Hepatocyte (in vitro differentiated cells): ENCODE data around the gene SCO1. TPM values are rescaled to one million over a fixed set of nuclear protein-coding genes. Genes with fewer than 3 reads are reported as not detected.

Source experiments
- DNase-seq: peaks from one replicate; pipeline ENCODE4 v3.0.0-alpha.2; 2016; ENCODE audit warnings: low spot score
- H2AFZ ChIP-seq: fragments of 200-600 bp; sonication (generic); 2 replicates; pipeline ENCODE4 v1.6.0; 2016; ENCODE audit warnings: antibody characterized with exemption, mild to moderate bottlenecking
- H3K27ac ChIP-seq: fragments of 200-600 bp; sonication (generic); 2 replicates; pipeline ENCODE4 v1.5.1; 2016; ENCODE audit warnings: mild to moderate bottlenecking
- H3K27me3 ChIP-seq: fragments of 200-600 bp; sonication (generic); 2 replicates; pipeline ENCODE4 v1.6.1; 2016
- H3K36me3 ChIP-seq: fragments of 200-600 bp; sonication (generic); replicated peaks from 2 replicates; pipeline ENCODE4 v1.5.1; 2016; ENCODE audit warnings: low read depth; ENCODE audit not compliant: insufficient read depth
- H3K4me1 ChIP-seq: fragments of 200-600 bp; sonication (generic); 2 replicates; pipeline ENCODE4 v1.5.1; 2016; ENCODE audit warnings: mild to moderate bottlenecking, moderate library complexity; ENCODE audit not compliant: insufficient read depth
- H3K4me2 ChIP-seq: fragments of 200-600 bp; sonication (generic); 2 replicates; pipeline ENCODE4 v1.6.0; 2016
- H3K4me3 ChIP-seq: fragments of 200-600 bp; sonication (generic); 2 replicates; pipeline ENCODE4 v1.5.1; 2016; ENCODE audit warnings: mild to moderate bottlenecking
- H3K79me2 ChIP-seq: fragments of 200-600 bp; sonication (generic); 2 replicates; pipeline ENCODE4 v1.6.0; 2017; ENCODE audit warnings: mild to moderate bottlenecking
- H3K9me2 ChIP-seq: fragments of 200-600 bp; sonication (generic); replicated peaks from 2 replicates; pipeline ENCODE4 v1.6.0; 2017; ENCODE audit warnings: mild to moderate bottlenecking; ENCODE audit not compliant: insufficient read depth
- H3K9me3 ChIP-seq: fragments of 200-600 bp; sonication (generic); 2 replicates; pipeline ENCODE4 v1.5.1; 2016; ENCODE audit warnings: low read depth, mild to moderate bottlenecking
- H4K20me1 ChIP-seq: fragments of 200-600 bp; sonication (generic); 2 replicates; pipeline ENCODE4 v1.6.0; 2016; ENCODE audit warnings: mild to moderate bottlenecking; ENCODE audit not compliant: insufficient read depth, poor library complexity, severe bottlenecking
- EZH2 ChIP-seq: fragments of 200-600 bp; sonication (generic); IDR thresholded peaks from 2 replicates; pipeline ENCODE4 v1.6.1; 2016; ENCODE audit warnings: antibody characterized with exemption, mild to moderate bottlenecking, borderline replicate concordance
- EZH2phosphoT487 ChIP-seq: fragments of 200-600 bp; sonication (generic); IDR thresholded peaks from one replicate; pipeline ENCODE4 v1.6.1; 2018; ENCODE audit warnings: antibody characterized with exemption, mild to moderate bottlenecking, low read depth, moderate library complexity; ENCODE audit not compliant: unreplicated experiment, severe bottlenecking
- WGBS: methylation state at CpG from one replicate; pipeline ENCODE4 v1.1.6; 2016; ENCODE audit warnings: low lambda C conversion rate; ENCODE audit errors: missing lambda C conversion rate; 5-methylcytosine and 5-hydroxymethylcytosine counted together
- polyA plus RNA-seq: library from polyadenylated mRNA; unstranded; fragments of >200 nt; fragmentation: Nextera tagmentation; extraction: Ambion mirVana; gene quantifications from 2 replicates; pipeline ENCODE4 v1.2.1, GENCODE V29; 2016
- total RNA-seq: library from RNA; depleted of rRNA; stranded (reverse); fragments of >200 nt; gene quantifications from 2 replicates; pipeline ENCODE4 v1.2.3, GENCODE V29; 2014
- TF ChIP-seq, protein P1 (sequence below): fragments of 200-600 bp; sonication (generic); IDR thresholded peaks from 2 replicates; pipeline ENCODE4 v1.5.1; 2016; ENCODE audit warnings: antibody characterized with exemption, mild to moderate bottlenecking; ENCODE audit not compliant: poor library complexity

Gene SCO1
- total and polyA plus RNA-seq, 2 experiments from 2014 or later: 34.0 to 45.8 TPM

DNA sequence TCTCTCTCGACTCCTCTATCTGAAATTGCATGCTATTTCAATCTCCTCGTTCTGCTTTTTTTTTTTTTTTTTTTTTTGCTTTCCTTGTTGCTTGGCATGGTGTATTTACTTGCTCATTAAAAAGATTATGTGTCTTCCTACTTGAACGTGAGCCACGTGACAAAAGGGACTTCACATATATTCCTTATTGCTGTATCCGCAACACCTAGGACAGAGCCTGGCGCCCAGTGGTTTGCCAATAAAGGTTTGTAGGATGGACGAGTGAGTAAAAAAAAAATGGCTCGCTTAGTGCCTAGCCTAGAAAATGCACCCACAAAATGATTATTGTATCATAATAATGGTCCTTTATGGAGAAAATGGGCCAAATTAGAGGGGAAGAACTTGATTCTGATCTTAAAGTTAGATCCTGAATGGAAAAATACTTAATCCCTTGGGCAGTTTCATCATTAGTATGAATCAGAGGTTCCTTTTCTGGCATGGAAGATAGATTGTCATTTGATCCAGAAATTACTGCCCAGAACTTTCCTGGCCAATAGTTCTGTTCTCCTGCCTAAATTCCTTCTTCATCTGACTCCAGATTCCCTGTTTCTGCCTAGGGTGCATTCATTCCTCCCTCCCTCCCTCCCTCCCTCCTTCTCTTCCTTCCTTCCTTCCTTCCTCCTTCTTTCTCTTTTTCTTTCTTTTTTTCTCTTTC, 46.1 kb upstream of the SCO1 start:
- DNase-seq: no peak
- no peaks in the 10 kb centered on the region for H3K79me2 ChIP-seq
- no peaks in the 10 kb centered on the region for H3K36me3 ChIP-seq
- TF ChIP-seq EZH2 (no peak), EZH2phosphoT487 (no peak)
- TF ChIP-seq, protein P1, sequence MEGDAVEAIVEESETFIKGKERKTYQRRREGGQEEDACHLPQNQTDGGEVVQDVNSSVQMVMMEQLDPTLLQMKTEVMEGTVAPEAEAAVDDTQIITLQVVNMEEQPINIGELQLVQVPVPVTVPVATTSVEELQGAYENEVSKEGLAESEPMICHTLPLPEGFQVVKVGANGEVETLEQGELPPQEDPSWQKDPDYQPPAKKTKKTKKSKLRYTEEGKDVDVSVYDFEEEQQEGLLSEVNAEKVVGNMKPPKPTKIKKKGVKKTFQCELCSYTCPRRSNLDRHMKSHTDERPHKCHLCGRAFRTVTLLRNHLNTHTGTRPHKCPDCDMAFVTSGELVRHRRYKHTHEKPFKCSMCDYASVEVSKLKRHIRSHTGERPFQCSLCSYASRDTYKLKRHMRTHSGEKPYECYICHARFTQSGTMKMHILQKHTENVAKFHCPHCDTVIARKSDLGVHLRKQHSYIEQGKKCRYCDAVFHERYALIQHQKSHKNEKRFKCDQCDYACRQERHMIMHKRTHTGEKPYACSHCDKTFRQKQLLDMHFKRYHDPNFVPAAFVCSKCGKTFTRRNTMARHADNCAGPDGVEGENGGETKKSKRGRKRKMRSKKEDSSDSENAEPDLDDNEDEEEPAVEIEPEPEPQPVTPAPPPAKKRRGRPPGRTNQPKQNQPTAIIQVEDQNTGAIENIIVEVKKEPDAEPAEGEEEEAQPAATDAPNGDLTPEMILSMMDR: no peak
- H3K27ac ChIP-seq: peak overlapping the region; percentile 88
- H3K4me2 ChIP-seq: no peak overlapping the region
- no peaks in the 10 kb centered on the region for H3K27me3 ChIP-seq
- H3K9me2 ChIP-seq: no peaks in the 10 kb centered on the region
- H3K4me3 ChIP-seq: no peak overlapping the region
- no peak overlapping the region for H2AFZ ChIP-seq
- H4K20me1 ChIP-seq: no peaks in the 10 kb centered on the region
- peaks cover 4% of the 10 kb centered on the region for H3K4me1 ChIP-seq
- 75% methylated on average over 8 of the region's 8 CpGs for WGBS
- no peaks in the 10 kb centered on the region for H3K9me3 ChIP-seq

DNA sequence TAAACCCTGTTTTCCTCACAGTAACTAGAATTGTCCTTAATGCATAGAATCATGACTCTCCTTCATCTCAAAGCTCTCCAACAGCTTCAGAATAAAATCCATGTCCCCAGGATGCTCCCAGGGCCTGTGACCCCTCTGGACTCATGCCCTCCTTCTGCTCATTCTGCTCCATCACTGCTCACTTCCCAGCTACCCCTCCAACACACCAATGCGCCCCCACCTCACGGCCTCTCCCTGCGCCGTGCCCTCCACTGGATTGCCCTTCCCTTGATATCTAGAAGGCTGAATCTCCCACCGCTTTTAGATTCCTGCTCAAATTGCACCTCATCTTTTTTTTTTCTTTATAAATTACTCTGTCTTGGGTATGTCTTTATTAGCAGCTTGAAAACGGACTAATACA, 45.1 kb upstream of the SCO1 start:
- no peak overlapping the region for H3K27ac ChIP-seq
- no peaks in the 10 kb centered on the region for H3K27me3 ChIP-seq
- 92% methylated on average over 6 of the region's 6 CpGs for WGBS
- no peaks in the 10 kb centered on the region for H3K36me3 ChIP-seq
- H3K4me1 ChIP-seq: peaks cover 12% of the 10 kb centered on the region
- H2AFZ ChIP-seq: no peak overlapping the region
- H3K9me2 ChIP-seq: no peaks in the 10 kb centered on the region
- DNase-seq: no peak
- H3K9me3 ChIP-seq: no peaks in the 10 kb centered on the region
- no peak overlapping the region for H3K4me2 ChIP-seq
- no peaks in the 10 kb centered on the region for H4K20me1 ChIP-seq
- H3K4me3 ChIP-seq: no peak overlapping the region
- TF ChIP-seq EZH2phosphoT487 (no peak), EZH2 (no peak)
- TF ChIP-seq, protein P1: no peak
- H3K79me2 ChIP-seq: no peaks in the 10 kb centered on the region

DNA sequence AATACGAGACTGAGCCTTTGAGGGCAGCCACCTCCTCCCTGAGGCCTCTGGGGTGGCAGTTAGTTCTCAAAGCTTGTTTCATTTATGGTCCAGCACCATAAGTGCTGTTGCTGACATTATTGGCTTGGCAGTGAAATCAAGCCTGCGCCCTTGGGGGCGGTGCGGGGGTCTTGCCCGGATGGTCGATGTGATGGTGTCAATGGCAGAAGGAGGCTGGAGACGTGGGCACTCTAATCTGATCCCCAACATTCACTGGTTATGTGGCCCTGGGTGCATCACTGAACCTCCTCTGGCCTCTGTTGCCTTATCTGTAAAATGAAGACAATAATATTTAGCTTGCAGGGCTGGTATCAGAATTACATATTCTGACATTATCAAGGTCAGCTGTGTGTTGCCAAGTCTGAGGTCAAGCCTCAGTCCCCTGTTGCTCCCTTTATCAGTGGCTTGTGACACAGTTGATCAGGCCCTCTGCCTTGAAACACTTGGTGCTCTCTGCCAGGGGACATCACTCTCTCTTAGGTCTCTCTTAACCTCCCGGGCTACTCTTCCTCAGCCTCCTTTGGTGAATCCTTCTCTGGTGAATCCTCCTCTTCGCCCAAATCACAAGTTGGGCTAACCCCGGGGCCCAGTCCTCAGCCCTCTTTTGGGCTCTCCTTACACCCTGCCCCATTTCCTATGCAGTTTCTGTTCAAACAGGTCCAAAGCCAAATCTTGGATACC, 44.2 kb upstream of the SCO1 start:
- peaks cover 12% of the 10 kb centered on the region for H3K4me1 ChIP-seq

More for the DNA sequence above, 44.2 kb upstream of the SCO1 start:
- Histone ChIP-seq H3K9me3 (no peaks in the 10 kb centered on the region), H3K79me2 (no peaks in the 10 kb centered on the region), H3K4me2 (no peak overlapping the region), H3K27me3 (no peaks in the 10 kb centered on the region), H4K20me1 (no peaks in the 10 kb centered on the region), H3K27ac (no peak overlapping the region), H3K36me3 (no peaks in the 10 kb centered on the region), H2AFZ (no peak overlapping the region), H3K9me2 (no peaks in the 10 kb centered on the region), H3K4me3 (no peak overlapping the region)
- no peak for DNase-seq
- WGBS: 94% methylated on average over 10 of the region's 10 CpGs
- TF ChIP-seq EZH2: no peak
- TF ChIP-seq, protein P1: no peak
- TF ChIP-seq EZH2phosphoT487: no peak
